K562 (cell line): ENCODE measurements around the gene DNAH9.
"Not testable (repeated sequence)": the region's sequence is repeated elsewhere in the genome, so short reads cannot be mapped to it uniquely, and the experiment has no call there.

Source experiments
- CEBPB ChIP-seq: fragments of 450-650 bp; IDR thresholded peaks from 2 replicates; pipeline ENCODE4 v1.6.1; 2016; ENCODE audit warnings: missing genetic modification characterization, missing compliant biosample characterization
- CTCF ChIP-seq, 3 experiments: IDR thresholded peaks in 2 of 3; conservative IDR thresholded peaks in 1 of 3; 2 replicates each; pipeline ENCODE4 v1.5.1; 2011 to 2012; ENCODE audit warnings: low read length in 3 of 3, mild to moderate bottlenecking in 3 of 3, control low read depth in 2 of 3, improper control_type of control experiment in 1 of 3, inconsistent platforms in 1 of 3, low read depth in 1 of 3, mixed read lengths in 1 of 3, moderate library complexity in 1 of 3; ENCODE audit not compliant: insufficient read depth in 2 of 3
- EP300 ChIP-seq: IDR thresholded peaks from 2 replicates; pipeline ENCODE4 v1.6.1; 2012; ENCODE audit warnings: low read length, improper control_type of control experiment
- EZH2 ChIP-seq: IDR thresholded peaks from 2 replicates; pipeline ENCODE4 v1.6.1; 2012; ENCODE audit warnings: low read depth, mild to moderate bottlenecking, inconsistent platforms, low read length, borderline replicate concordance
- MTA1 ChIP-seq: fragments of 450-650 bp; IDR thresholded peaks from 2 replicates; pipeline ENCODE4 v1.6.1; 2017; ENCODE audit warnings: borderline replicate concordance
- NFYB ChIP-seq: IDR thresholded peaks from 2 replicates; pipeline ENCODE4 v1.6.1; 2011; ENCODE audit warnings: mild to moderate bottlenecking, moderate library complexity; ENCODE audit not compliant: insufficient read length; ENCODE audit errors: extremely low read depth
- POLR2A ChIP-seq: fragments of 450-650 bp; conservative IDR thresholded peaks from 2 replicates; pipeline ENCODE4 v1.6.1; 2016
- POLR2AphosphoS5 ChIP-seq: IDR thresholded peaks from 2 replicates; pipeline ENCODE4 v1.6.1; 2011; ENCODE audit warnings: mild to moderate bottlenecking, low read depth, low read length, moderate library complexity; ENCODE audit not compliant: control insufficient read depth, insufficient read depth
- SIN3A ChIP-seq, 2 experiments: fragments of 150-350 bp in 1 of 2; IDR thresholded peaks; 2 replicates each; pipeline ENCODE4 v1.6.1; 2011 to 2016; ENCODE audit warnings: borderline replicate concordance in 2 of 2, low read depth in 2 of 2, low read length in 2 of 2, mild to moderate bottlenecking in 2 of 2, moderate library complexity in 2 of 2; ENCODE audit not compliant: control insufficient read depth in 1 of 2
- SIX5 ChIP-seq, 2 experiments: IDR thresholded peaks; 2 replicates each; pipeline ENCODE4 v1.6.1; 2011; ENCODE audit warnings: low read length in 2 of 2, borderline replicate concordance in 1 of 2, low read depth in 1 of 2, mild to moderate bottlenecking in 1 of 2, moderate library complexity in 1 of 2; ENCODE audit not compliant: insufficient read depth in 1 of 2
- TOE1 ChIP-seq, 2 experiments: fragments of 450-650 bp in 1 of 2; sonication (generic) in 1 of 2; formaldehyde crosslinking in 1 of 2; IDR thresholded peaks; 2 replicates each; pipeline versions ENCODE4 v1.7.1 to v1.8.0; 2016 to 2022; ENCODE audit warnings: borderline replicate concordance in 2 of 2, mild to moderate bottlenecking in 2 of 2, antibody characterized with exemption in 1 of 2, inconsistent platforms in 1 of 2, low read depth in 1 of 2, missing genetic modification reagents in 1 of 2, moderate library complexity in 1 of 2
- YY1 ChIP-seq, 3 experiments: IDR thresholded peaks; 2 replicates each; pipeline ENCODE4 v1.6.1; 2011; ENCODE audit warnings: low read length in 2 of 3, mild to moderate bottlenecking in 2 of 3, moderate library complexity in 2 of 3, borderline replicate concordance in 1 of 3, control low read depth in 1 of 3, low read depth in 1 of 3; ENCODE audit not compliant: insufficient read depth in 3 of 3, insufficient replicate concordance in 2 of 3, control insufficient read depth in 1 of 3, insufficient read length in 1 of 3; ENCODE audit errors: extremely low read depth in 1 of 3
- ZNF318 ChIP-seq, 2 experiments: fragments of 450-650 bp; IDR thresholded peaks; 2 replicates each; pipeline ENCODE4 v1.6.1; 2016; ENCODE audit warnings: mild to moderate bottlenecking in 2 of 2, borderline replicate concordance in 1 of 2, low read depth in 1 of 2, moderate library complexity in 1 of 2
- ZNF644 ChIP-seq: fragments of 200-800 bp; sonication (Bioruptor generic); IDR thresholded peaks from 2 replicates; pipeline ENCODE4 v1.6.1; 2016; ENCODE audit warnings: low read depth, missing genetic modification characterization, missing compliant biosample characterization

GRCh38 chr17:11949571-11949970 lies 351.3 kb downstream of the DNAH9 start:
- TF ChIP-seq ZNF318 (IDR thresholded peaks at IDR 0.05; ENCODE audit: borderline replicate concordance in 1 of 2, low read depth in 1 of 2); CTCF (IDR thresholded peaks at IDR 0.05 in 2 of 3, conservative IDR thresholded peaks at IDR 0.05 in 1 of 3; ENCODE audit: insufficient read depth in 2 of 3, low read depth in 1 of 3, low read length in 3 of 3); SIX5 (IDR thresholded peaks at IDR 0.05; ENCODE audit: borderline replicate concordance in 1 of 2, insufficient read depth in 1 of 2, low read depth in 1 of 2, low read length in 2 of 2); YY1 (IDR thresholded peaks at IDR 0.05; ENCODE audit: borderline replicate concordance in 1 of 3, control insufficient read depth in 1 of 3, extremely low read depth in 1 of 3, insufficient read depth in 3 of 3, insufficient read length in 1 of 3, insufficient replicate concordance in 2 of 3, low read depth in 1 of 3, low read length in 2 of 3); POLR2AphosphoS5; SIN3A (IDR thresholded peaks at IDR 0.05; ENCODE audit: borderline replicate concordance in 2 of 2, control insufficient read depth in 1 of 2, low read depth in 2 of 2, low read length in 2 of 2); TOE1 (IDR thresholded peaks at IDR 0.05; ENCODE audit: borderline replicate concordance); TOE1 (CRISPR knock-in tag; IDR thresholded peaks at IDR 0.05; ENCODE audit: borderline replicate concordance, low read depth); ZNF644 (tag); POLR2A; MTA1; CEBPB (tag); NFYB; EP300; EZH2: not testable (repeated sequence)
